ENCODE measurements around the gene SLC16A2. TPM values are rescaled to one million over a fixed set of nuclear protein-coding genes. Genes with fewer than 3 reads are reported as not detected.

SLC16A2 gene
- total RNA-seq, 4 donors from 2014 or later = 1.7 to 16.8 (median 5.5) TPM

DNA sequence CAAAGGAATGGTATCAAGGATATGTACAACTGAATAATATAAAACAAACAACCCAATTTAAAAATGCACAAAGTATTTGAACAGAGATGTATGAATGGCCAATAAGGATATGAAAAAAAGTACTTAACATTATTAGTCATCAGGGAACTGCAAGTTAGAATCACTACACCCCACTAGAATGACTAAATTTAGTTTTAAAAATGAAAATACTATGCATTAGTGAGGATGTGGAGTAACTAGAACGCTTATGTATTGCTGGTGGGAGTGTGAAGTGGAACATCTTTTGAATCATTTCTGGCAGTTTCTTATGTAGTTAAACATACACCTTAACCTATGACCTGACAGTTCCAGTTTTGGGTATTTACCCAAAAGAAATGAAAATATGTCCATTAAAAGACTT lies 13.0 kb upstream of the SLC16A2 start:
- Histone ChIP-seq H3K27me3 (no peaks in the 10 kb centered on the region), H3K4me3 (no peak overlapping the region), H3K27ac (no peak overlapping the region), H3K36me3 (no peaks in the 10 kb centered on the region), H3K9me3 (no peaks in the 10 kb centered on the region), H3K4me1 (no peaks in the 10 kb centered on the region)
- in situ Hi-C loops (cut with MboI; ENCODE audit: low pct_ligation_motif_present in 1 of 4, low pct_unique_long_range_greater_than_20kb in 1 of 4, low sequenced_read_pairs in 3 of 4) = no loop called here
- intact Hi-C loops (cut with DNase I; ENCODE audit: low total_unique reads) = no loop called here
- 76% methylated on average over 1 of the region's 1 CpG; no CpG with 5 or more reads in 1 of the 2 donors for WGBS, 2 donors (ENCODE audit: low coverage in 1 of 2)
- no peak for DNase-seq
- no peak for TF ChIP-seq EP300 (IDR thresholded peaks at IDR 0.05; ENCODE audit: low read depth)
- no peak for TF ChIP-seq POLR2A (IDR thresholded peaks at IDR 0.05)
- no peak for TF ChIP-seq POLR2AphosphoS5 (IDR thresholded peaks at IDR 0.05)
- TF ChIP-seq, protein P1, sequence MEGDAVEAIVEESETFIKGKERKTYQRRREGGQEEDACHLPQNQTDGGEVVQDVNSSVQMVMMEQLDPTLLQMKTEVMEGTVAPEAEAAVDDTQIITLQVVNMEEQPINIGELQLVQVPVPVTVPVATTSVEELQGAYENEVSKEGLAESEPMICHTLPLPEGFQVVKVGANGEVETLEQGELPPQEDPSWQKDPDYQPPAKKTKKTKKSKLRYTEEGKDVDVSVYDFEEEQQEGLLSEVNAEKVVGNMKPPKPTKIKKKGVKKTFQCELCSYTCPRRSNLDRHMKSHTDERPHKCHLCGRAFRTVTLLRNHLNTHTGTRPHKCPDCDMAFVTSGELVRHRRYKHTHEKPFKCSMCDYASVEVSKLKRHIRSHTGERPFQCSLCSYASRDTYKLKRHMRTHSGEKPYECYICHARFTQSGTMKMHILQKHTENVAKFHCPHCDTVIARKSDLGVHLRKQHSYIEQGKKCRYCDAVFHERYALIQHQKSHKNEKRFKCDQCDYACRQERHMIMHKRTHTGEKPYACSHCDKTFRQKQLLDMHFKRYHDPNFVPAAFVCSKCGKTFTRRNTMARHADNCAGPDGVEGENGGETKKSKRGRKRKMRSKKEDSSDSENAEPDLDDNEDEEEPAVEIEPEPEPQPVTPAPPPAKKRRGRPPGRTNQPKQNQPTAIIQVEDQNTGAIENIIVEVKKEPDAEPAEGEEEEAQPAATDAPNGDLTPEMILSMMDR (IDR thresholded peaks at IDR 0.05) = no peak

GRCh38 chrX:74419864-74420195 lies 1.5 kb upstream of the SLC16A2 start:
- DNase-seq = no peak
- WGBS, 2 donors (ENCODE audit: low coverage in 1 of 2) = 40% methylated on average over 20 of the region's 20 CpGs; no CpG with 5 or more reads in 1 of the 2 donors
- intact Hi-C loops (cut with DNase I; ENCODE audit: low total_unique reads) = no loop called here
- H3K4me1 ChIP-seq = peaks cover 0 to 5% (median 5%) of the 10 kb centered on the region in 4 donors
- peaks cover 10% of the 10 kb centered on the region for H3K27me3 ChIP-seq
- H3K36me3 ChIP-seq = no peaks in the 10 kb centered on the region
- peak overlapping the region; percentile 13 to 56 (median 37) for H3K4me3 ChIP-seq
- H3K9me3 ChIP-seq = no peaks in the 10 kb centered on the region
- in situ Hi-C loops (cut with MboI; ENCODE audit: low pct_ligation_motif_present in 1 of 4, low pct_unique_long_range_greater_than_20kb in 1 of 4, low sequenced_read_pairs in 3 of 4) = no loop called here
- TF ChIP-seq POLR2A (IDR thresholded peaks at IDR 0.05) (no peak), EP300 (IDR thresholded peaks at IDR 0.05; ENCODE audit: low read depth) (no peak), POLR2AphosphoS5 (IDR thresholded peaks at IDR 0.05) (no peak)
- TF ChIP-seq, protein P1 (IDR thresholded peaks at IDR 0.05) = no peak
- peak overlapping the region; percentile 75 to 92 (median 87) for H3K27ac ChIP-seq

GRCh38 chrX:74420196-74421035 lies 877 bp upstream of the SLC16A2 start:
- H3K27me3 ChIP-seq = peaks cover 10% of the 10 kb centered on the region
- DNase-seq = peak; percentile 57
- peak overlapping the region; percentile 28 to 56 (median 37) for H3K4me3 ChIP-seq
- H3K4me1 ChIP-seq = peaks cover 0 to 5% (median 5%) of the 10 kb centered on the region in 4 donors
- peak overlapping the region; percentile 75 to 92 (median 87) for H3K27ac ChIP-seq
- no peaks in the 10 kb centered on the region for H3K9me3 ChIP-seq
- TF ChIP-seq, protein P1 (IDR thresholded peaks at IDR 0.05) = no peak
- TF ChIP-seq POLR2AphosphoS5 (IDR thresholded peaks at IDR 0.05) (peak in 1 of 3 donors; percentile 2), EP300 (IDR thresholded peaks at IDR 0.05; ENCODE audit: low read depth) (no peak), POLR2A (IDR thresholded peaks at IDR 0.05) (peak; percentile 20)
- intact Hi-C loops (cut with DNase I; ENCODE audit: low total_unique reads) (no loop called here), in situ Hi-C loops (cut with MboI; ENCODE audit: low pct_ligation_motif_present in 1 of 4, low pct_unique_long_range_greater_than_20kb in 1 of 4, low sequenced_read_pairs in 3 of 4) (no loop called here)
- H3K36me3 ChIP-seq = no peaks in the 10 kb centered on the region
- WGBS, 2 donors (ENCODE audit: low coverage in 1 of 2) = 52% methylated on average over 27 of the region's 54 CpGs; no CpG with 5 or more reads in 1 of the 2 donors

- Histone ChIP-seq H3K9me3 (no peaks in the 10 kb centered on the region), H3K4me3 (peak overlapping the region; percentile 24 to 56 (median 37)), H3K27ac (peak overlapping the region; percentile 75 to 92 (median 87)), H3K36me3 (no peaks in the 10 kb centered on the region), H3K27me3 (peaks cover 10% of the 10 kb centered on the region), H3K4me1 (peaks cover 0 to 5% (median 5%) of the 10 kb centered on the region in 4 donors)
- DNase-seq = no peak
- in situ Hi-C loops (cut with MboI; ENCODE audit: low pct_ligation_motif_present in 1 of 4, low pct_unique_long_range_greater_than_20kb in 1 of 4, low sequenced_read_pairs in 3 of 4) (no loop called here), intact Hi-C loops (cut with DNase I; ENCODE audit: low total_unique reads) (no loop called here)
- 49% methylated on average over 46 of the region's 46 CpGs; no CpG with 5 or more reads in 1 of the 2 donors for WGBS, 2 donors (ENCODE audit: low coverage in 1 of 2)
- TF ChIP-seq POLR2A (IDR thresholded peaks at IDR 0.05) (no peak), EP300 (IDR thresholded peaks at IDR 0.05; ENCODE audit: low read depth) (no peak), POLR2AphosphoS5 (IDR thresholded peaks at IDR 0.05) (no peak)
These were observed 553 bp downstream of the SLC16A2 start for GRCh38 chrX:74421740-74422352.

All from transverse colon (tissue), 4 donors.